ENCODE data around the gene MED9.
A peak's percentile ranks its signal among the peaks of the same experiment; 100 is the strongest.

Gene MED9

DNA sequence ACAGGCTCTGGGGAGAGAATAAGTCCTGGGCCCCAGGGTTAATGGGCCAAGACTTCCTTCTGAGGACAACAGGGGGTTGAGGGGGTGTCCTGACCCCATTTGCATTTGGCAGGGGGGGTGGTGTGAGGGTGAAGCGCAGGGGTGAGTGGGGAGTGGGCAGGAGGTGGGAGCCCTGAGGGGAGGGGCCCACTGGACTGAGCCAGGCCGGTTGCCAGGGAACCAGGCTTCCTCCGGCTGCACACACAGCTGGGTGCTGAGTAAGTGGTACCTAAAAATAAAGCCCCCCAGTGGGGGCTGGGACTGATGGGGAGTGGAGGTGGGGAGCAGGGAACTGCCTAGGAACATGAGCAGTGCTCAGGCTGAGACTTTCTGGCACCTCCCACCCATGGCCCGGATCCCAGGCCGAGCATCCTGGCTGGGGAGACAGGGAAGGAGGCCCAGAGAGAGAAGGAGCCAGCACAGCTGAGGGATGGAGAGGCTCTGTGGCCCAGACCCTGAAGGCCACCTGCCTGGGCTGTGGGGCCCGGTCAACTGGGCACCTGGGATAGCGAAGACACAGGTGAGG, 26.8 kb downstream of the MED9 start:
- H3K27ac Mint-ChIP-seq: no peak overlapping the region
- H3K4me1 Mint-ChIP-seq: no peaks in the 10 kb centered on the region
- ATAC-seq (peak; percentile 31), DNase-seq (no peak)
- H3K4me3 Mint-ChIP-seq: no peak overlapping the region
- no peaks in the 10 kb centered on the region for H3K9me3 Mint-ChIP-seq
- H3K27me3 Mint-ChIP-seq: no peaks in the 10 kb centered on the region

GRCh38 chr17:17504341-17505140, 27.7 kb downstream of the MED9 start:
- Mint-ChIP-seq H3K27me3 (no peaks in the 10 kb centered on the region), H3K27ac (no peak overlapping the region), H3K4me3 (no peak overlapping the region), H3K4me1 (no peaks in the 10 kb centered on the region), H3K9me3 (no peaks in the 10 kb centered on the region)
- DNase-seq (no peak), ATAC-seq (peak; percentile 14)

GRCh38 chr17:17505151-17505550, 28.4 kb downstream of the MED9 start:
- peak overlapping the region in 1 of 2 donors; percentile 46 for H3K27ac Mint-ChIP-seq
- H3K4me1 Mint-ChIP-seq: no peaks in the 10 kb centered on the region
- H3K4me3 Mint-ChIP-seq: no peak overlapping the region

DNA sequence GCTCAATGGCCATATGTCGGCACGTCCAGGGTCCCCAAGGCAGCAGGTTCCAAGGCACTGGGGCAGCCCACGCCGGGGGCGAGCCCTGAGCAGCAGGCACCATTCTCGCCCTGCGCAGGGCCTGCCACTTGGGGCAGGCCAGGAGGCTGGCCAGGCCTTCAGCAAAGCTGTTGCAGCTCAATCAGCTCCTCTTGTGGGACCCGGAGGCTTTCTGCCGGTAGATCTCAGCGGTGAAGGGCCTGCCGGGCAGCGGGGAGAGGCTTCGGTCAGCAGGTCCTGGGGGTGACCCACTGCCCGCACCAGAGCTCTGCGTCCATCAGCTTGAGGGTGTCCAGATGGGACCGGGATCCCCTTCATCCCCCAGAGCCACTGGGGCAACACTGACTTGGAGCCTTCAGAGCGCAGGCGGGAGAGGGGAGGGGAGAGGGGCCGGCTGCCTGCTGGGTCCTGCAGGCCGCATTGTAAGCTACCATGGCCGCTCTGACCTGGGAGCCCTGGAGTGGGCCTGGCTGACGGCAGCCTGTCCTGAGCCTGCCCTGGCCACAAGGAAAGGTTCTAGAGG, 28.9 kb downstream of the MED9 start:
- ATAC-seq (no peak), DNase-seq (no peak)
- Mint-ChIP-seq H3K9me3 (no peaks in the 10 kb centered on the region), H3K4me1 (peaks cover 5% of the 10 kb centered on the region), H3K27me3 (no peaks in the 10 kb centered on the region), H3K4me3 (no peak overlapping the region), H3K27ac (no peak overlapping the region)

More at GRCh38 chr17:17505151-17505550, 28.4 kb downstream of the MED9 start:
- Mint-ChIP-seq H3K27me3 (no peaks in the 10 kb centered on the region), H3K9me3 (no peaks in the 10 kb centered on the region)
- no peak for DNase-seq
- ATAC-seq: no peak

GRCh38 chr17:17506181-17506741, 29.5 kb downstream of the MED9 start:
- peaks cover 10% of the 10 kb centered on the region for H3K4me1 Mint-ChIP-seq
- ATAC-seq (no peak), DNase-seq (no peak)
- no peak overlapping the region for H3K27ac Mint-ChIP-seq
- H3K4me3 Mint-ChIP-seq: no peak overlapping the region
- no peaks in the 10 kb centered on the region for H3K9me3 Mint-ChIP-seq
- no peaks in the 10 kb centered on the region for H3K27me3 Mint-ChIP-seq

- ATAC-seq (no peak), DNase-seq (no peak)
- H3K4me1 Mint-ChIP-seq: peaks cover 12% of the 10 kb centered on the region
- no peak overlapping the region for H3K4me3 Mint-ChIP-seq
- H3K27ac Mint-ChIP-seq: no peak overlapping the region
- H3K9me3 Mint-ChIP-seq: no peaks in the 10 kb centered on the region
- no peaks in the 10 kb centered on the region for H3K27me3 Mint-ChIP-seq
Measured at GRCh38 chr17:17506893-17507464, 30.2 kb downstream of the MED9 start.

- Mint-ChIP-seq H3K9me3 (no peaks in the 10 kb centered on the region), H3K4me1 (peaks cover 12% of the 10 kb centered on the region), H3K4me3 (no peak overlapping the region), H3K27me3 (no peaks in the 10 kb centered on the region), H3K27ac (no peak overlapping the region)
- no peak for DNase-seq
- no peak for ATAC-seq
Measured at GRCh38 chr17:17507465-17508011, 30.7 kb downstream of the MED9 start.

GRCh38 chr17:17508019-17508535, 31.3 kb downstream of the MED9 start:
- DNase-seq: no peak
- peaks cover 12% of the 10 kb centered on the region for H3K4me1 Mint-ChIP-seq
- H3K4me3 Mint-ChIP-seq: no peak overlapping the region
- H3K9me3 Mint-ChIP-seq: no peaks in the 10 kb centered on the region
- no peak overlapping the region for H3K27ac Mint-ChIP-seq
- H3K27me3 Mint-ChIP-seq: no peaks in the 10 kb centered on the region
- ATAC-seq: no peak

- Mint-ChIP-seq H3K27me3 (no peaks in the 10 kb centered on the region), H3K4me1 (peaks cover 12% of the 10 kb centered on the region), H3K9me3 (no peaks in the 10 kb centered on the region), H3K27ac (peak overlapping the region in 1 of 2 donors; percentile 65), H3K4me3 (no peak overlapping the region)
- no peak for ATAC-seq
- no peak for DNase-seq
Measured at GRCh38 chr17:17508646-17509591, 32.1 kb downstream of the MED9 start.

- ATAC-seq (no peak), DNase-seq (no peak)
- peak overlapping the region; percentile 33 to 38 for H3K27ac Mint-ChIP-seq
- H3K4me3 Mint-ChIP-seq: no peak overlapping the region
- no peaks in the 10 kb centered on the region for H3K27me3 Mint-ChIP-seq
- H3K9me3 Mint-ChIP-seq: no peaks in the 10 kb centered on the region
- H3K4me1 Mint-ChIP-seq: peaks cover 12% of the 10 kb centered on the region
Measured at GRCh38 chr17:17509601-17510425, 33.0 kb downstream of the MED9 start.

DNA sequence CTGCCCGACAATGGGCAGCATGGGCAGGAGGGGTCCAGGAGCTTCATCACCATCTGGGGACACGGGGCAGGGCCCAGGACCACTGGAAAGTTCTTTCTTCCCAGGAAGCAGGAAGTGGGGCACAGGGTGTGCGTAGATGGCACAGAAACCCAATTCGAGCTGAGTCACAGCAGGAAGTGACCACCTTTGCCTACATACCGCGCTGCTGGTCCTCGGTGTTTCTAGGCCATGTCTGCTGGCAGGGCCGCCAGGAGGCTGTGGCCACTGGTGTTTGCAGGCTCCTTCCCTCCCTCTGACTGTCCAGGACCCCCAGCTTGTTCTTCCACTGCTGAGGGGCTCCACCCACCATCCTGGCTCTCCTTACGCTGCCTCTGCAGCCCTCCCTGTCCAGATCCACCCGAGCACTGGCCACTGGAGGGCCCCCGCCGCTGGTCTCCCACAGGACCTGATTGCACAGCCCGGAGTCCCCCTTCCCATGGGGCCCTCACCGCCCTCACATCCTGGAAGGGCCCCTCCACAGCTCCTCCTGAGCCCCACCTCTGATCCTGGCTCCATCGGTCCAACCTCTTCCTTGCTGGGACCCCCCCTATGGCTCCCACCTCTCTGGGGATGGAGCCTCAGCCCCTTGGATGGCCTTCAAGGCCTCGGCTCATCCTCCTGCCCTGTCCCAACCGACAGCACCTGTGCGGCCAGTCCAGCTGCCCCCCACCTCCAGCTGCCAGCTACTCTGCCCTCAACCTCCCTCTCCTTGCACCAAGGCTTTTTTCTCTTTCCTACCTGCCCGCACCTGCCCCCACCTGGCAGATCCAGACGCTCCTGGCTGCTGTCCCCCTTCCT, 33.9 kb downstream of the MED9 start:
- peaks cover 12% of the 10 kb centered on the region for H3K4me1 Mint-ChIP-seq
- ATAC-seq (no peak), DNase-seq (no peak)
- no peaks in the 10 kb centered on the region for H3K27me3 Mint-ChIP-seq
- H3K4me3 Mint-ChIP-seq: no peak overlapping the region
- H3K27ac Mint-ChIP-seq: peak overlapping the region; percentile 65 to 68
- no peaks in the 10 kb centered on the region for H3K9me3 Mint-ChIP-seq

DNA sequence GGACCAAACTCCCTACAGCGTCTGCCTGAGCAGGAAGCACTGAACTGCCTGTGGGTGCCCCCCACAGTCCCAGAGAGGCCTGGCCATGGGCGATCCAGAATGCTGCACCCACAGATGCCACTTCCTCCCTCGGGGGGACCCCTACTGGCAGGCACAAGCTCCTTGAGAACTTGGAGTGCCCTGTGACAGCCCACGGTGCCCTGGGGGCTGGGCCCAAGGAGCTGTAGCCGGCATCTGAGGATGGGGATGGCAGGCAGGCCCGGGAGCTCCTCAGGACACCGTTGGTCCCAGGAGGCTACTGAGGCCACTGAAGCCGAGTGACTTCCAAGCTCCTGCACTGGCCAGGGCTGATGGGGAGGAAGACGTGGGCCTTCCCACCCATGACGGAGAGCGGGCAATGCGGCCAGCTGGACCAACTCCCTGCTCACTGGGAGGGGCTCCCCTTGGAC, 34.5 kb downstream of the MED9 start:
- no peaks in the 10 kb centered on the region for H3K27me3 Mint-ChIP-seq
- ATAC-seq (no peak), DNase-seq (no peak)
- peak overlapping the region; percentile 65 to 68 for H3K27ac Mint-ChIP-seq
- H3K4me1 Mint-ChIP-seq: peaks cover 18% of the 10 kb centered on the region
- no peak overlapping the region for H3K4me3 Mint-ChIP-seq
- no peaks in the 10 kb centered on the region for H3K9me3 Mint-ChIP-seq

All from stimulated activated naive CD8-positive, alpha-beta T cell treated with anti-CD3 and anti-CD28 coated beads, Interleukin-15, amount 100 ng/mL, for 72 hours (primary cell).